ENCODE results near the gene KCNG1.

DNA sequence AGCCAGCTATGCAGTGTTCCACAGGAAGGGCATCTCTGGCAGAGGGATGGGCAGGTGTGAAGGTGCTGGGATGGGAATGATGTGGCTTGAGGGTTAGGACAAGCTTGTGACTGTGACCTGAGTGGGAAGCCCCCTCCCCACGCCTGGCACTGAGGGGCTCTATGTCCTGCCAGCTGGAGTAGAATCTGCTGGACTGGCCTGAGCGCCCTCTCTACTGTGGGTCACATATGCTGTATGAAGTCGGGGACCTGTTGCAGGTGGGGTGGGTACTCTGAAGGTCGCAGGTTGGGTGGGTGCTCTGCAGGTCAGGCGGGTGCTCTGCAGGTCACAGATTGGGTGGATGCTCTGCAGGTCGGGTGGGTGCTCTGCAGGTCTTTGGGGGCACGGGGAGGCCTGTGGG is 20.3 kb downstream of the KCNG1 start:
- TF ChIP-seq, protein P1, sequence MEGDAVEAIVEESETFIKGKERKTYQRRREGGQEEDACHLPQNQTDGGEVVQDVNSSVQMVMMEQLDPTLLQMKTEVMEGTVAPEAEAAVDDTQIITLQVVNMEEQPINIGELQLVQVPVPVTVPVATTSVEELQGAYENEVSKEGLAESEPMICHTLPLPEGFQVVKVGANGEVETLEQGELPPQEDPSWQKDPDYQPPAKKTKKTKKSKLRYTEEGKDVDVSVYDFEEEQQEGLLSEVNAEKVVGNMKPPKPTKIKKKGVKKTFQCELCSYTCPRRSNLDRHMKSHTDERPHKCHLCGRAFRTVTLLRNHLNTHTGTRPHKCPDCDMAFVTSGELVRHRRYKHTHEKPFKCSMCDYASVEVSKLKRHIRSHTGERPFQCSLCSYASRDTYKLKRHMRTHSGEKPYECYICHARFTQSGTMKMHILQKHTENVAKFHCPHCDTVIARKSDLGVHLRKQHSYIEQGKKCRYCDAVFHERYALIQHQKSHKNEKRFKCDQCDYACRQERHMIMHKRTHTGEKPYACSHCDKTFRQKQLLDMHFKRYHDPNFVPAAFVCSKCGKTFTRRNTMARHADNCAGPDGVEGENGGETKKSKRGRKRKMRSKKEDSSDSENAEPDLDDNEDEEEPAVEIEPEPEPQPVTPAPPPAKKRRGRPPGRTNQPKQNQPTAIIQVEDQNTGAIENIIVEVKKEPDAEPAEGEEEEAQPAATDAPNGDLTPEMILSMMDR (IDR thresholded peaks at IDR 0.05) = no peak
- TF ChIP-seq EZH2phosphoT487 (IDR thresholded peaks at IDR 0.05) (no peak), EZH2 (IDR thresholded peaks at IDR 0.05) (no peak)
